ENCODE measurements around the gene METTL25. TPM values are rescaled to one million over a fixed set of nuclear protein-coding genes. Genes with fewer than 3 reads are reported as not detected.

METTL25 gene
- total RNA-seq, 1 experiment from 2014 or later: 11.6 TPM

DNA sequence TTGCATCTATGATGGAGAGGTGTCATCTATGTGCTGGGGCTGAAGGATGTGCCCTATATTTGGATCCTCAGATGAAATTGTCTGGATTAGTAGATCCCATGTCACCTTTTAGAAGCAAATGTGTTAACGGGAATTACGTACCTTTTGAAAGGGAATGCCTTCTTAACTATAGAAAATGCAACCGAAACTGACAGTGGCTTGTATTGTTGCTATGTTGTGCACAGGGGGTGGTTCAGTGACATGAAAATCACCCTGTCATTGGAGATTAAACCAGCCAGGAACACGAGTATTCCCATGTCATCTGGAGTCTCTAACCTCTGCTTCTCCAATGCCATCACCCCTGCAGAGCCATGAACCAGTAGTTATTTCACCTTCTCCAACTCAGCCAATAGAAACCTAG, 110.2 kb downstream of the METTL25 start:
- no peak overlapping the region for H4K91ac ChIP-seq (ENCODE audit: insufficient read length, low read depth, low read length)
- H3K4me3 Mint-ChIP-seq: no peak overlapping the region
- H2AK5ac ChIP-seq (ENCODE audit: insufficient read length, low read length): no peak overlapping the region
- H3K27me3 Mint-ChIP-seq (ENCODE audit: low read depth): no peaks in the 10 kb centered on the region
- no peak for DNase-seq
- WGBS (ENCODE audit: extremely low coverage, insufficient read length, low lambda C conversion rate): no CpG with 5 or more reads among the region's 4 CpGs
- no peak overlapping the region for H3K27ac ChIP-seq (ENCODE audit: insufficient read length, low read depth, low read length)
- no peak overlapping the region for H2BK15ac ChIP-seq (ENCODE audit: low read depth, low read length)
- H3K79me1 ChIP-seq (ENCODE audit: insufficient read depth, low read depth, low read length, poor library complexity, severe bottlenecking): no peaks in the 10 kb centered on the region
- no peak overlapping the region for H3K18ac ChIP-seq (ENCODE audit: insufficient read length, low read depth, low read length)
- H4K5ac ChIP-seq (ENCODE audit: insufficient read length, low read depth, low read length): no peak overlapping the region
- no peak overlapping the region for H2BK120ac ChIP-seq (ENCODE audit: low read depth, low read length, poor library complexity, severe bottlenecking)
- no peaks in the 10 kb centered on the region for H3K9me3 Mint-ChIP-seq
- H3K9ac ChIP-seq (ENCODE audit: extremely low read depth, insufficient read length, low read length): no peak overlapping the region
- no peaks in the 10 kb centered on the region for H4K20me1 ChIP-seq (ENCODE audit: control insufficient read depth, insufficient read depth, insufficient read length)
- no peak overlapping the region for H4K8ac ChIP-seq (replicated peaks; ENCODE audit: insufficient read length, low read depth, low read length)
- H3K79me2 ChIP-seq (ENCODE audit: insufficient read depth, low read length): no peaks in the 10 kb centered on the region
- peak overlapping the region in 1 of 3 experiments; percentile 3; a peak in 1 of 7 replicates for H3K27ac Mint-ChIP-seq
- H3K4ac ChIP-seq (ENCODE audit: low read depth, low read length): no peak overlapping the region
- H3K23ac ChIP-seq (ENCODE audit: insufficient read length, low read depth, low read length): no peak overlapping the region
- TF ChIP-seq, protein P1, sequence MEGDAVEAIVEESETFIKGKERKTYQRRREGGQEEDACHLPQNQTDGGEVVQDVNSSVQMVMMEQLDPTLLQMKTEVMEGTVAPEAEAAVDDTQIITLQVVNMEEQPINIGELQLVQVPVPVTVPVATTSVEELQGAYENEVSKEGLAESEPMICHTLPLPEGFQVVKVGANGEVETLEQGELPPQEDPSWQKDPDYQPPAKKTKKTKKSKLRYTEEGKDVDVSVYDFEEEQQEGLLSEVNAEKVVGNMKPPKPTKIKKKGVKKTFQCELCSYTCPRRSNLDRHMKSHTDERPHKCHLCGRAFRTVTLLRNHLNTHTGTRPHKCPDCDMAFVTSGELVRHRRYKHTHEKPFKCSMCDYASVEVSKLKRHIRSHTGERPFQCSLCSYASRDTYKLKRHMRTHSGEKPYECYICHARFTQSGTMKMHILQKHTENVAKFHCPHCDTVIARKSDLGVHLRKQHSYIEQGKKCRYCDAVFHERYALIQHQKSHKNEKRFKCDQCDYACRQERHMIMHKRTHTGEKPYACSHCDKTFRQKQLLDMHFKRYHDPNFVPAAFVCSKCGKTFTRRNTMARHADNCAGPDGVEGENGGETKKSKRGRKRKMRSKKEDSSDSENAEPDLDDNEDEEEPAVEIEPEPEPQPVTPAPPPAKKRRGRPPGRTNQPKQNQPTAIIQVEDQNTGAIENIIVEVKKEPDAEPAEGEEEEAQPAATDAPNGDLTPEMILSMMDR (conservative IDR thresholded peaks at IDR 0.05): no peak
- H2BK12ac ChIP-seq (ENCODE audit: insufficient read length, low read depth, low read length): no peak overlapping the region
- H3K56ac ChIP-seq (ENCODE audit: insufficient read length, low read depth, low read length): no peak overlapping the region
- H3K23me2 ChIP-seq (ENCODE audit: insufficient read length, low read depth, low read length, poor library complexity, severe bottlenecking): no peaks in the 10 kb centered on the region
- no peaks in the 10 kb centered on the region for H3K9me3 ChIP-seq (ENCODE audit: control insufficient read depth, low read depth, low read length)
- H3K4me1 Mint-ChIP-seq: no peaks in the 10 kb centered on the region
- peaks cover 0 to 5% (median 1%) of the 10 kb centered on the region in 3 experiments; a peak in 4 of 7 replicates for H3K36me3 Mint-ChIP-seq (ENCODE audit: insufficient read depth in 1 of 3, low read depth in 3 of 3)
- H3K27me3 ChIP-seq (ENCODE audit: insufficient read depth, low read length): no peaks in the 10 kb centered on the region
- H3T11ph ChIP-seq (ENCODE audit: low read length): no peak overlapping the region
- no peak overlapping the region for H2BK5ac ChIP-seq (ENCODE audit: insufficient read length, low read length)
- H3K4me1 ChIP-seq (ENCODE audit: insufficient read depth, low read length): no peaks in the 10 kb centered on the region
- H3K14ac ChIP-seq (ENCODE audit: insufficient read depth, low read length): no peak overlapping the region
- H2AFZ ChIP-seq (ENCODE audit: low read length): no peak overlapping the region
- no peak overlapping the region for H2BK20ac ChIP-seq (ENCODE audit: low read depth, low read length, poor library complexity, severe bottlenecking)
- H3K4me2 ChIP-seq (ENCODE audit: insufficient read depth, insufficient read length, low read length): no peak overlapping the region
